ENCODE measurements around the gene BCL11B. TPM values are rescaled to one million over a fixed set of nuclear protein-coding genes. Genes with fewer than 3 reads are reported as not detected.

BCL11B gene
- total and polyA plus RNA-seq, 4 donors, result 3.0 to 12.9 (median 11.0) TPM

- peak in 1 of 6 donors; percentile 80 for DNase-seq (ENCODE audit: low read depth in 4 of 6, low spot score in 6 of 6)
- WGBS (ENCODE audit: insufficient coverage), result 19% methylated on average over 6 of the region's 19 CpGs
- H3K4me3 ChIP-seq (ENCODE audit: low read depth, low read length), result peak overlapping the region; percentile 11
- peaks cover 57% of the 10 kb centered on the region for H3K27me3 ChIP-seq (ENCODE audit: control insufficient read depth, insufficient read depth, low read length)
- H3K4me1 ChIP-seq (ENCODE audit: control insufficient read depth, insufficient read depth, low read length), result peaks cover 42% of the 10 kb centered on the region
- H3K9me3 ChIP-seq (ENCODE audit: control insufficient read depth, insufficient read depth, low read length), result no peaks in the 10 kb centered on the region
- H3K36me3 ChIP-seq (ENCODE audit: control insufficient read depth, insufficient read depth, low read length), result no peaks in the 10 kb centered on the region
- H3K27ac ChIP-seq (ENCODE audit: low read depth, low read length), result no peak overlapping the region
These were observed 2.9 kb downstream of the BCL11B start for GRCh38 chr14:99268810-99269707.

GRCh38 chr14:99267837-99268781 is 3.9 kb downstream of the BCL11B start:
- Histone ChIP-seq H3K9me3 (ENCODE audit: control insufficient read depth, insufficient read depth, low read length) (no peaks in the 10 kb centered on the region), H3K4me3 (ENCODE audit: low read depth, low read length) (peak overlapping the region; percentile 11), H3K27ac (ENCODE audit: low read depth, low read length) (no peak overlapping the region), H3K4me1 (ENCODE audit: control insufficient read depth, insufficient read depth, low read length) (peaks cover 38% of the 10 kb centered on the region), H3K27me3 (ENCODE audit: control insufficient read depth, insufficient read depth, low read length) (peaks cover 54% of the 10 kb centered on the region), H3K36me3 (ENCODE audit: control insufficient read depth, insufficient read depth, low read length) (no peaks in the 10 kb centered on the region)
- 44% methylated on average over 7 of the region's 16 CpGs for WGBS (ENCODE audit: insufficient coverage)
- peak in 2 of 6 donors; percentile 40 to 49 for DNase-seq (ENCODE audit: low read depth in 4 of 6, low spot score in 6 of 6)

- Histone ChIP-seq H3K9me3 (ENCODE audit: control insufficient read depth, insufficient read depth, low read length) (no peaks in the 10 kb centered on the region), H3K4me3 (ENCODE audit: low read depth, low read length) (no peak overlapping the region), H3K27me3 (ENCODE audit: control insufficient read depth, insufficient read depth, low read length) (peaks cover 54% of the 10 kb centered on the region), H3K4me1 (ENCODE audit: control insufficient read depth, insufficient read depth, low read length) (peaks cover 38% of the 10 kb centered on the region), H3K36me3 (ENCODE audit: control insufficient read depth, insufficient read depth, low read length) (no peaks in the 10 kb centered on the region), H3K27ac (ENCODE audit: low read depth, low read length) (no peak overlapping the region)
- DNase-seq (ENCODE audit: low read depth in 4 of 6, low spot score in 6 of 6), result no peak
- no CpG with 5 or more reads among the region's 4 CpGs for WGBS (ENCODE audit: insufficient coverage)
These were observed 4.6 kb downstream of the BCL11B start for GRCh38 chr14:99267381-99267780.

GRCh38 chr14:99266181-99267178 is 5.5 kb downstream of the BCL11B start:
- DNase-seq (ENCODE audit: low read depth in 4 of 6, low spot score in 6 of 6), result peak in 4 of 6 donors; percentile 74 to 96 (median 89)
- Histone ChIP-seq H3K4me1 (ENCODE audit: control insufficient read depth, insufficient read depth, low read length) (peaks cover 40% of the 10 kb centered on the region), H3K9me3 (ENCODE audit: control insufficient read depth, insufficient read depth, low read length) (no peaks in the 10 kb centered on the region), H3K27me3 (ENCODE audit: control insufficient read depth, insufficient read depth, low read length) (peaks cover 48% of the 10 kb centered on the region), H3K4me3 (ENCODE audit: low read depth, low read length) (peak overlapping the region; percentile 14), H3K27ac (ENCODE audit: low read depth, low read length) (no peak overlapping the region), H3K36me3 (ENCODE audit: control insufficient read depth, insufficient read depth, low read length) (no peaks in the 10 kb centered on the region)
- 28% methylated on average over 17 of the region's 31 CpGs for WGBS (ENCODE audit: insufficient coverage)

GRCh38 chr14:99265571-99265970 is 6.4 kb downstream of the BCL11B start:
- H3K4me3 ChIP-seq (ENCODE audit: low read depth, low read length), result no peak overlapping the region
- H3K4me1 ChIP-seq (ENCODE audit: control insufficient read depth, insufficient read depth, low read length), result peaks cover 49% of the 10 kb centered on the region
- no peaks in the 10 kb centered on the region for H3K36me3 ChIP-seq (ENCODE audit: control insufficient read depth, insufficient read depth, low read length)
- H3K9me3 ChIP-seq (ENCODE audit: control insufficient read depth, insufficient read depth, low read length), result no peaks in the 10 kb centered on the region
- H3K27me3 ChIP-seq (ENCODE audit: control insufficient read depth, insufficient read depth, low read length), result peaks cover 51% of the 10 kb centered on the region
- 74% methylated on average over 7 of the region's 10 CpGs for WGBS (ENCODE audit: insufficient coverage)
- DNase-seq (ENCODE audit: low read depth in 4 of 6, low spot score in 6 of 6), result peak in 1 of 6 donors; percentile 48
- no peak overlapping the region for H3K27ac ChIP-seq (ENCODE audit: low read depth, low read length)

- Histone ChIP-seq H3K4me1 (ENCODE audit: control insufficient read depth, insufficient read depth, low read length) (peaks cover 47% of the 10 kb centered on the region), H3K27ac (ENCODE audit: low read depth, low read length) (no peak overlapping the region), H3K36me3 (ENCODE audit: control insufficient read depth, insufficient read depth, low read length) (no peaks in the 10 kb centered on the region), H3K9me3 (ENCODE audit: control insufficient read depth, insufficient read depth, low read length) (no peaks in the 10 kb centered on the region), H3K27me3 (ENCODE audit: control insufficient read depth, insufficient read depth, low read length) (peaks cover 47% of the 10 kb centered on the region), H3K4me3 (ENCODE audit: low read depth, low read length) (no peak overlapping the region)
- WGBS (ENCODE audit: insufficient coverage), result 64% methylated on average over 14 of the region's 17 CpGs
- peak in 1 of 6 donors; percentile 44 for DNase-seq (ENCODE audit: low read depth in 4 of 6, low spot score in 6 of 6)
These were observed 7.1 kb downstream of the BCL11B start for GRCh38 chr14:99264691-99265450.

GRCh38 chr14:99263564-99264330 is 8.2 kb downstream of the BCL11B start:
- WGBS (ENCODE audit: insufficient coverage), result 90% methylated on average over 3 of the region's 8 CpGs
- Histone ChIP-seq H3K27ac (ENCODE audit: low read depth, low read length) (no peak overlapping the region), H3K4me3 (ENCODE audit: low read depth, low read length) (no peak overlapping the region), H3K9me3 (ENCODE audit: control insufficient read depth, insufficient read depth, low read length) (no peaks in the 10 kb centered on the region), H3K36me3 (ENCODE audit: control insufficient read depth, insufficient read depth, low read length) (no peaks in the 10 kb centered on the region), H3K4me1 (ENCODE audit: control insufficient read depth, insufficient read depth, low read length) (peaks cover 43% of the 10 kb centered on the region), H3K27me3 (ENCODE audit: control insufficient read depth, insufficient read depth, low read length) (peaks cover 40% of the 10 kb centered on the region)
- DNase-seq (ENCODE audit: low read depth in 4 of 6, low spot score in 6 of 6), result peak in 1 of 6 donors; percentile 21

GRCh38 chr14:99262977-99263448 is 9.0 kb downstream of the BCL11B start:
- H3K27ac ChIP-seq (ENCODE audit: low read depth, low read length), result no peak overlapping the region
- no peak overlapping the region for H3K4me3 ChIP-seq (ENCODE audit: low read depth, low read length)
- no peak for DNase-seq (ENCODE audit: low read depth in 4 of 6, low spot score in 6 of 6)
- WGBS (ENCODE audit: insufficient coverage), result 59% methylated on average over 10 of the region's 11 CpGs
- no peaks in the 10 kb centered on the region for H3K9me3 ChIP-seq (ENCODE audit: control insufficient read depth, insufficient read depth, low read length)
- peaks cover 34% of the 10 kb centered on the region for H3K27me3 ChIP-seq (ENCODE audit: control insufficient read depth, insufficient read depth, low read length)
- peaks cover 42% of the 10 kb centered on the region for H3K4me1 ChIP-seq (ENCODE audit: control insufficient read depth, insufficient read depth, low read length)
- H3K36me3 ChIP-seq (ENCODE audit: control insufficient read depth, insufficient read depth, low read length), result no peaks in the 10 kb centered on the region
